GM19468 (cell line): Measurements from ENCODE around the gene RGS2.

Experiments used
- ATAC-seq: cut with Tn5 transposase; IDR thresholded peaks from one replicate; pipeline ENCODE4 v1.9.1; 2021; ENCODE audit warnings: mild to moderate bottlenecking, moderate library complexity, moderate number of reproducible peaks; ENCODE audit not compliant: unreplicated experiment; ENCODE audit errors: extremely low read depth

RGS2 gene

GRCh38 chr1:192821296-192821695 lies 12.5 kb downstream of the RGS2 start:
- no peak for ATAC-seq

GRCh38 chr1:192824511-192824910 lies 15.7 kb downstream of the RGS2 start:
- no peak for ATAC-seq

DNA sequence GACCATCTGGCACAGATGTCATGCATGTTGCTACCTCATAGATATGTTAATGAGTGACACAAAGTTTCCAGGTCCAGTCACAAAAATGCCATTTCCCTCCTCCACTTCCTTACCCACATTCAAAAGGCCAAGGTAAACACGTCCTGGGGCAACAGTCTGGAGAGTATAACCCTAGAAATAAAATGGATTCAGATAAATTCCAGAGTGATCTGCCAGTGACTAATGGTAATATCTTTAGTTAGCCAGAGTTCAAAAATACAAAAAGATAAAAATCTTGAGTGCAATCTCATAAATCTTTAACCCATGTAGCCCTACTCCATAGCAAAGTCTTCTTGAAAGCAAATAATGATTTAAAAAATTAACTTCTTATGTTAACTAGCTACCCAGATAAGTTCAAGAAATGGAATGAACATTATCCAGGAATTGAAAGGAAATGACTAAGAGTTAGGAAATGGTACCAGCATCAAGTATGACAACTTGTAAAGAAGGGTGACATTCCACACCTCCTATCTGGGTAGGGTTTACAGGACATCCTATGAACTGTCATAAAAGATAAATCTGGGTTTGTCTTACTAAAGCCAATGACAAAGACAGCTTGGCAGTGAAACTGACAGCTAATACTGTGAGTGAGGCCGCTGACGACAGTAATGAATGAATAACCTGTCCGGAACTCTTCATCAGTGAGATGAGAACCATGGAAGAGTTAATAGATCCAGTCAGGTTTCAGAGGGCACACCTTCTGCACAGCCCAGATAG lies 18.1 kb downstream of the RGS2 start:
- ATAC-seq = no peak

GRCh38 chr1:192830595-192831246 lies 21.9 kb downstream of the RGS2 start:
- ATAC-seq = no peak

GRCh38 chr1:192831706-192832355 lies 23.0 kb downstream of the RGS2 start:
- no peak for ATAC-seq

DNA sequence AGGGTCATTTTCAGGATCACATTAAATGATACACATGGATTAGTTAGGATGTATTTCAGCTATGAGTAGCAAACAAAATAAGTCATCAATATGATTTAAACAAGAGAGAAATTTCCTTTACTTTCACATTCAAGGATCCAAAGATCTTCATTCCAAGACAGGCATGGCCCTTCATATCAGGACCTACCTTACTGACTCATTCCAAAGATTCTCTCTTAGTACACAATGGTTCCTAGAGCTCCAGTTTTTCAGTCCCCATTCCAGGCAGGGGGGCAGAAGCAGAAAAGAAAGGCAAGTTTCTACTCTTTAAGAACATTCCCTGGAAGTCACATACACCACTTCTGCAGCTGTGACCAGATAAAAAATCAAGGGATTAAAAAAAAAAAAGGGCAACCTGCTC lies 23.7 kb downstream of the RGS2 start:
- ATAC-seq = no peak

DNA sequence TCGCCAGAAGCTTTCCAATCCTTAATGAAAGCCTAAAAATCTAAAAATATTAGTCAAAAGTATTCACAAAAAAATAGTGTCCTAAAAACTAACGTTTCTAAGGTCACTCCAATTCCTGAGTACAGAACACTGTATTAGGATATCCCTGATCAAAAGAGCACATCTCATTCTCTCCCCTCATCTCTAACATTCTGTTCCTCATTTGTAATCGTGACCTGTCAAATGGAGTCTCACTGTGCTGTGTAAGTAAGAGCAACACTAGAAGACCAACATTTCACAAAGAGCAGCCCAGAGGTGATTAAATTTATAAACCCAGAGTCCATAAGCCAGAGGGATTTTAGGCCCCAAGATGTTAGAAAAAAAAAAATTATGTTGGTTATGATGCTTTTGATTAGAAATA lies 26.3 kb downstream of the RGS2 start:
- no peak for ATAC-seq

DNA sequence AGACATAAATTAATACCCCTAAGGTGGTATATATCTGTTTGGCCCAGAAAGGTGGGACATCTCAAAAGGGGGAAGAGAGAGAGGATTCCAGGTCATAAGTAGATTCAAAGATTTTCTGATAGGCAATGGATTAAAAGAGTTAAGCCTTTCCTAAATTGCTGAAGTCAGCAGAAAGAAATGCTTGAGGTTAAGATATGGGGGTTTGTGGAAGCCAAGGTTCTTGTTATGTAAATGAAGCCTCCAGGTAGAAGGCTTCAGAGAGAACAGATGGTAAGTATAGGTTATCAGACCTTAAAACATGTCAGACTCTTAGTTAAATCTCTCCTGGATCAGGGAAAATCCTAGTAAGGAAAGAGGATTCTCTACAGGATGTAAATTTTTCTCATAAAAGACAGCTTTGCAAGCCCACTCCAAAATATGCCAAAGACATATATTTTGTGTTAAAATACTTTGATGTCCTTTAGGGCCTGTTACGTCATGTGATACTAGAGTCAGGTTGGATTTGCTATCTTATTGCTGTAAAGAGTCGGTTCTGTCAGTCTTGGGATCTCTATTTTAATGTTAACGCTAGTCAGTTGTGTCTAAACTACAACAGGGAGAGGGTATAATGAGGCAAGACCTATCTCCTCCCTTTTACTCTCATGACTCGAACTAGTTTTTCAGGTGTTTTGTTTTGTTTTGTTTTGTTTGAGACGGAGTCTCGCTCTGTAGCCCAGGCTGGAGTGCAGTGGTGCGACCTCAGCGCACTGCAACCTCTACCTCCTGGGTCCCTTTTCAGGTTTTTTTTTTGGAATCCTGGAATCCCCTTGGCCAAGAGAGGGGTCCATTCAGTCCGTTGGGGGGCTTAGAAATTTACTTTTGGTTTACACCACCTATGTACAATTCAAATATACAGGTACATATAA lies 30.6 kb downstream of the RGS2 start:
- ATAC-seq = no peak

GRCh38 chr1:192844360-192844759 lies 35.5 kb downstream of the RGS2 start:
- ATAC-seq = no peak

- no peak for ATAC-seq
Measured at GRCh38 chr1:192846950-192847349, 38.1 kb downstream of the RGS2 start.

- no peak for ATAC-seq
Measured at GRCh38 chr1:192849011-192849410, 40.2 kb downstream of the RGS2 start.

- ATAC-seq = no peak
Measured at GRCh38 chr1:192849442-192849841, 40.6 kb downstream of the RGS2 start.

DNA sequence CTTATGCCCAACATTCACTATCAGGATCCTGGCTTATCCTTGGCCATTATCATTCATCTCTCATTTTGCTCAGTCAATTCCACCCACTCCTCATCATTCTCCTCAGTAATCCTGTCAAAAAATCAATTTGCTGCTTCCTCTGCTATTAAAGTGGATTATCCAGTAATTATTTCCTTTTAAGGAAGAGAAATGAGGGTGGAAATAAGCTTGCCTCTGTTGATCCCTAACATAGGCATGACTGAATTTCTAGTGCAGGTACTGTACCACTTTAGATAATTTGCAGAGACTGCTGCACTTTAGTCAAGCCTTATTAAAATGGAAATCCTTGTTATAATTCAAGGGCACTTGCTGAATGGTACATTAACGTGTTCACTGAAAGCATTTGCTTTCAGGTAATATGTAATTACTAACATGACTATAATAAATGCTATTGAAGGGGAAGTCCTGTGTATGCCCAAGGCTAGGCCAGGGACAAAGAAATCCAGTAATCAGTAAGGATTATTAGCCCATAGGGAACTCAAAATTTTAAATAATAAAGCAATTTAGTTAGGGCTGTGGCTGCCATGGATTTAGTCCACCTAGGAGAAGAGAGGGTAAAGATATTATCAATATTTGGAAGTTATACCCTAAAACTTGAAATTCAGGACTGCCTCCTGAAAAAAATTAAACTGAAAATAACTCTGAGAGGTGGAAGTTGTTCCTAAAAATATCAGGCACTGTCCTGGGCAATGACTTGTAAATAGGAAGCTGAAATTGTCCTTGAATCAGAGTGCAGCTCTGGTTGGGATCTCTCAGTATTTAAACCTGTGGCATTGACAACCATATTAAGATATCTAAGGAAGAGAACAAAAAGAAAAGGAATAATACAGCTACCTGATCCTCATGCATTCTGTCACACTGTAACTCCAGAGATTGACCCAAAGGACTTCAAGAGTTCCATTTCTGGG lies 43.4 kb downstream of the RGS2 start:
- ATAC-seq = no peak

DNA sequence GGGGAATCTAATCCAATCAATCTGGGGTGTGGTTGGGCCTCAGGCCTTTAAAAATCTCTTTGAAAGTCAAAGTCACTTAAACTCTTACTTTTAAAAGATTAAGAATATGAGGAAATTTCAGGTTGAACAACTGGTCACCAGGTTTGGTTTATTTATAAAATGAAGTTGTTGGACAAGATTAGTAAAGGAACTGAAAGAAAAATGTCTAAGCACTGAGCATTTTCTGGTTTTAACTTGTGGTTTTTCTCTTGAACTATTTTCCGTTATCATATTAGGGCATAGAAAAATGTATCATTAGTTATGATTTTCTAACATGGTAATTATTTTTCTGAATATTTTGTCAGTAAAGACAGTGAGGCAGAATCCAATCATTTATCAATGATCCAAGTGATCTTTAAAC lies 49.6 kb downstream of the RGS2 start:
- no peak for ATAC-seq

DNA sequence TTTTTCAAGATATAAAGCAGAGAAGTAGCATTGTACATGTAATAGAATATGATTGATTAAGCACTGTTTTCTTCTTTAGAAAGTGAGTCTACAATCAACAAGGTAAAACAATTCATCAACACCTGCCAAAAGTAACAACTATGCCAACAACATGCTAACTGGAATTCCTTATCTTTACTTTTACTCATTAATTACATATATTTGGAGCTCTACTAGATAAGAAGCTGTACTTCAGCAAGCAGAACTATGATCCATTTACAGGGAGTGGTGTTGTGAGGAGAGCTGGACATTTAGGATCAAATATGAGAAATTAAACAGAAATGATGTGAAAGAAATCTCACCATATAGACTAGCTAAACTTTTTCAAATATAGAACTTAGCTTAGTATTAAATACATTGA lies 51.0 kb downstream of the RGS2 start:
- ATAC-seq = no peak

GRCh38 chr1:192860478-192861185 lies 51.8 kb downstream of the RGS2 start:
- no peak for ATAC-seq

DNA sequence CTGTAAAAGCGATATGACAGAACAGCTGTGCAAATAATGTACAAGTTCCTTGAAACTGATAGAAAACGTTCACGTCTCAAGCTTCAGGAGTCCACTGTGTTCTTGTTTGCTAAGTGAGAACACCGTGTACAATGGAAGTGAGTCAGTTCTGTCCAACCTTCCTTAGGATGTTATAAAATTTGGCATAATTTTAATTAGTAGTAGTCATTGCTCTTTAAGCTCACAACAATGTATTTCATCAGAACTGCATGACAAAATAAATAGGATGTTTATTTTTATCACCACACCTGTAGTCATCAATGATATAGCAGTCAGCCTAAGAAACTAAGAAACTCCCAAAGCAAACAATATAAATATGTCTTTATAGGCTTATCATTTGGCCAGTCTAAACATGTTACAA lies 53.0 kb downstream of the RGS2 start:
- ATAC-seq = no peak
